CD4-positive, alpha-beta T cell (primary cell): ENCODE results near the gene TBX3. TPM values are rescaled to one million over a fixed set of nuclear protein-coding genes. Genes with fewer than 3 reads are reported as not detected.

Experiments used
- ATAC-seq: fragments of 200-7000 bp; cut with Tn5 transposase; one replicate; pipeline ENCODE4 v1.10.0; 2022; ENCODE audit warnings: mild to moderate bottlenecking; ENCODE audit not compliant: poor library complexity
- CTCF ChIA-PET: fragments of 350-600 bp; sonication (Branson Sonifier 250); formaldehyde crosslinking; loops from one replicate; lab custom pipeline; 2021; ENCODE audit warnings: antibody characterized with exemption, inconsistent platforms; lab: Charles Lee
- POLR2A ChIA-PET: fragments of 350-600 bp; sonication (Branson Sonifier 250); formaldehyde crosslinking; loops from one replicate; lab custom pipeline; 2021; ENCODE audit warnings: antibody characterized with exemption, inconsistent platforms; lab: Charles Lee
- DNase-seq, 14 experiments: peaks; one replicate each; pipeline ENCODE4 v3.0.0-alpha.2; 2013 to 2020; ENCODE audit warnings: mixed read lengths in 2 of 14
- H3K27ac ChIP-seq, 2 donors: one replicate each; pipeline versions ENCODE4 v1.5.1 to v1.7.0; 2013; ENCODE audit warnings: low read length in 2 of 2, low read depth in 1 of 2, mild to moderate bottlenecking in 1 of 2
- H3K27me3 ChIP-seq, 2 experiments: 1 replicate in 1 of 2; 2 replicates in 1 of 2; pipeline versions ENCODE4 v1.6.1 to v1.7.0; 2013; ENCODE audit warnings: low read length in 2 of 2, control low read depth in 1 of 2, mild to moderate bottlenecking in 1 of 2, moderate library complexity in 1 of 2; ENCODE audit not compliant: insufficient read depth in 2 of 2, control insufficient read depth in 1 of 2
- H3K36me3 ChIP-seq: one replicate; pipeline ENCODE4 v1.6.1; 2013; ENCODE audit warnings: low read length, control low read depth; ENCODE audit not compliant: insufficient read depth
- H3K4me1 ChIP-seq: one replicate; pipeline ENCODE4 v1.6.1; 2013; ENCODE audit warnings: low read length, control low read depth; ENCODE audit not compliant: insufficient read depth
- H3K4me3 ChIP-seq: one replicate; pipeline ENCODE4 v1.5.1; 2013; ENCODE audit warnings: mild to moderate bottlenecking, low read length, moderate library complexity
- H3K9me3 ChIP-seq, 2 experiments: 1 replicate in 1 of 2; 2 replicates in 1 of 2; pipeline versions ENCODE4 v1.6.1 to v1.7.0; 2013; ENCODE audit warnings: low read length in 2 of 2, mild to moderate bottlenecking in 2 of 2, control low read depth in 1 of 2, moderate library complexity in 1 of 2; ENCODE audit not compliant: control insufficient read depth in 1 of 2, insufficient read depth in 1 of 2
- H3K27ac Mint-ChIP-seq: one replicate; pipeline ENCODE4 v1.8.0; 2020; ENCODE audit warnings: mixed read lengths
- H3K27me3 Mint-ChIP-seq: one replicate; pipeline ENCODE4 v1.8.0; 2021; ENCODE audit warnings: mixed read lengths
- H3K36me3 Mint-ChIP-seq: one replicate; pipeline ENCODE4 v1.8.0; 2021; ENCODE audit warnings: low read depth, mixed read lengths
- H3K4me1 Mint-ChIP-seq: one replicate; pipeline ENCODE4 v1.8.0; 2021; ENCODE audit warnings: low read depth, mixed read lengths
- H3K4me3 Mint-ChIP-seq: one replicate; pipeline ENCODE4 v1.8.0; 2020; ENCODE audit warnings: mild to moderate bottlenecking, mixed read lengths
- H3K9me3 Mint-ChIP-seq: one replicate; pipeline ENCODE4 v1.8.0; 2020; ENCODE audit warnings: mixed read lengths
- intact Hi-C, 2 experiments: fragments of 100-400 bp; cut with DNase I in 1 of 2; cut with micrococcal nuclease in 1 of 2; formaldehyde crosslinking; loops; one replicate each; pipeline versions ENCODE4 v1.15.1 to v1.9.0; 2023 to 2025; cut with DNase I, micrococcal nuclease
- total RNA-seq, 174 experiments: library from RNA in 2 of 174; stranded (reverse) in 2 of 174; gene quantifications; one replicate each; pipeline ENCODE4 v1.2.3 and lab custom pipeline; 2021 to 2026
- TF ChIP-seq, protein P1 (sequence below): fragments of 200-600 bp; IDR thresholded peaks from one replicate; pipeline ENCODE4 v1.8.0; 2022; ENCODE audit warnings: antibody characterized with exemption, mild to moderate bottlenecking

The TBX3 gene
- total RNA-seq, 2 experiments from 2014 or later, result 0.08 TPM; not detected in 1

DNA sequence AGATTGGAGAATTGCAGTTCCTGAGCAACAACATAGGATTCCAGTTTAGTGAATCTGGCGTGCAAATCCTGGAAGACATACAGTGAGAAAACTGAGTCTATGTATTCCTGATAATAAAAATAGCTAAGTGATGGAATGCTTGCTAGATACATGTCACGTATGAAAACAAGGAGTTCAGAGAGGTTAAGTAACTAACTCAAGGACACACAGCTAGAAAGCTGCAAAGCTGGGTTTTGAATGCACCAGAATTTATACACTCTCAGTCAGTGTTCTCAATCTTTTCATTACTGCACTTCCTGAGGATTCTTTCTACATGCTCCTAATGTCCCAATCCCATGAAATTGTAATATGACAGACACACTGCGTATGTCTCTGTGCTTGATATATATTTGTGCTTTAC lies 35.3 kb downstream of the TBX3 start:
- no peak for ATAC-seq
- Histone ChIP-seq H3K27ac (no peak overlapping the region), H3K9me3 (no peaks in the 10 kb centered on the region), H3K27me3 (no peaks in the 10 kb centered on the region), H3K4me1 (no peaks in the 10 kb centered on the region), H3K4me3 (no peak overlapping the region), H3K36me3 (no peaks in the 10 kb centered on the region)
- Mint-ChIP-seq H3K4me3 (no peak overlapping the region), H3K9me3 (no peaks in the 10 kb centered on the region), H3K27ac (no peak overlapping the region), H3K4me1 (no peaks in the 10 kb centered on the region), H3K36me3 (no peaks in the 10 kb centered on the region), H3K27me3 (peaks cover 18% of the 10 kb centered on the region)
- no peak for DNase-seq
- intact Hi-C loops, result no loop called here
- ChIA-PET CTCF (no interaction called here), POLR2A (no interaction called here)
- TF ChIP-seq, protein P1, sequence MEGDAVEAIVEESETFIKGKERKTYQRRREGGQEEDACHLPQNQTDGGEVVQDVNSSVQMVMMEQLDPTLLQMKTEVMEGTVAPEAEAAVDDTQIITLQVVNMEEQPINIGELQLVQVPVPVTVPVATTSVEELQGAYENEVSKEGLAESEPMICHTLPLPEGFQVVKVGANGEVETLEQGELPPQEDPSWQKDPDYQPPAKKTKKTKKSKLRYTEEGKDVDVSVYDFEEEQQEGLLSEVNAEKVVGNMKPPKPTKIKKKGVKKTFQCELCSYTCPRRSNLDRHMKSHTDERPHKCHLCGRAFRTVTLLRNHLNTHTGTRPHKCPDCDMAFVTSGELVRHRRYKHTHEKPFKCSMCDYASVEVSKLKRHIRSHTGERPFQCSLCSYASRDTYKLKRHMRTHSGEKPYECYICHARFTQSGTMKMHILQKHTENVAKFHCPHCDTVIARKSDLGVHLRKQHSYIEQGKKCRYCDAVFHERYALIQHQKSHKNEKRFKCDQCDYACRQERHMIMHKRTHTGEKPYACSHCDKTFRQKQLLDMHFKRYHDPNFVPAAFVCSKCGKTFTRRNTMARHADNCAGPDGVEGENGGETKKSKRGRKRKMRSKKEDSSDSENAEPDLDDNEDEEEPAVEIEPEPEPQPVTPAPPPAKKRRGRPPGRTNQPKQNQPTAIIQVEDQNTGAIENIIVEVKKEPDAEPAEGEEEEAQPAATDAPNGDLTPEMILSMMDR, result no peak

DNA sequence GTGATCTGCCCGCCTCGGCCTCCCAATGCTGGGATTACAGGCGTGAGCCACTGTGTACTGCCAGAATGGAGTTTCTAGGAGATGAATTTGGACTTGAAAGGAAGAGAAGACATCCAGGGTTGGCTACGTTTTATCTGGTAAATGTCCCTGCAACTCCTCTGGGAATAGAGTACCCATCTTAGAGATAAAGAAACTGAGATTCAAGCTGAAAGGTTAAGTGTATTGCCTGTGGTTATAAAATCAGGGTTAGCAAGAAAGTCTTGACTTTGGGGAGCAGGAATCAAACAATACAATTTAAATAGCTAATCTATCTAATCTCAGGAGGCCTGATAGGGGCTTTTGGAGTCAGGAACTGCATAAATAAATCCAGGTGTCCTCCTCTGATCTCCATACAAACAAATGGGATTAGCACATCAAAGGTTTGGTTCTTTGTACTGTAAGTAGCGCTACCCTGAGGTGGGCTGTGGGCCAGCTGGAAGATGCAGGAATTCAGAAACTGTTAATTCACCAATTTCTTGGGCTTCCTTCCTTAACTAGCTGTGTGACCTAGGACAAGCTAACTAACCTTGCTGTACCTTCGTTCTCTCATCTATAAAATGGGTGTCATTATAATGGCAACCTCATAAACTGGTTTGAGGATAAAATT lies 45.1 kb downstream of the TBX3 start:
- H3K4me3 ChIP-seq, result no peak overlapping the region
- Mint-ChIP-seq H3K36me3 (no peaks in the 10 kb centered on the region), H3K4me1 (no peaks in the 10 kb centered on the region), H3K27ac (no peak overlapping the region), H3K27me3 (peaks cover 11% of the 10 kb centered on the region), H3K9me3 (no peaks in the 10 kb centered on the region), H3K4me3 (no peak overlapping the region)
- TF ChIP-seq, protein P1, result no peak
- H3K4me1 ChIP-seq, result no peaks in the 10 kb centered on the region
- ChIA-PET POLR2A (no interaction called here), CTCF (no interaction called here)
- no peaks in the 10 kb centered on the region for H3K27me3 ChIP-seq
- DNase-seq, result no peak
- intact Hi-C loops, result no loop called here
- ATAC-seq, result no peak
- H3K9me3 ChIP-seq, result no peaks in the 10 kb centered on the region
- H3K36me3 ChIP-seq, result no peaks in the 10 kb centered on the region
- H3K27ac ChIP-seq, result no peak overlapping the region

DNA sequence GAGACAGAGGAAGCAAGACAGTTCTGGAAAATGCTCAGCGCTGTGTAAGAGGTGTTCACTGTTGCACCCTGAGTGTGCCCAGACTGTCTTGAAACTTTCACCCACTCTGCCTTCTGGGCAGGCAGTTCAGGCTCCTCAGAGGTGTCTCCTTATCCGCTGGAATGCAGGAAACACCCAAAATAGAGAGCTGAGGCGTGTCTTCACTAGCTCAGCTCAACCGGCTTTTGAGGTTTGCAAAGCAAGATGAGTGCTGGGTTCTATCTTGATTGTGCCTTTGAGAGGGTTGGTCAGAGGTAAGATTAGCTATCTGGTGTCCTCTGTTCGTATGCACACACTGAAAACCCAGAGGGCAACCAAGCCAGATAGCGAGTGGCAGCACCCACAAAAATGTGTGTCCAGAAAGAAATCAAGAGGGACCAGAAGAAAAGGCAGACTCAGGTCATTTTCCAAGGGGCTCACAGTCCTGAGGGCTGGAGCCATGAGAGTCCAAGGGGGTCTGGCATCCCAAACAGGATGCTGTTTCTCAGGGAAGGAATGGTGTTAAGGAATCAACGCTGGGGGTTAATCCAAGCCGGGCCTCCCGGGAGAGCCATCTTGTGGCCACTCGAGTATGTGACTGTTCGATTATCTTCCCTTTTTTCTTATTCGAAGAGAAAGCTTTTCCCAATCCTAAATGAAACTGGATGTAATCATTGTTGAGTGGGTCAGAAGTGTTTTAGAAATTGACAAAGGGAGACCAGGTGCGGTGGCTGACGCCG lies 47.1 kb downstream of the TBX3 start:
- Histone ChIP-seq H3K9me3 (no peaks in the 10 kb centered on the region), H3K27me3 (no peaks in the 10 kb centered on the region), H3K36me3 (no peaks in the 10 kb centered on the region), H3K4me3 (no peak overlapping the region), H3K4me1 (no peaks in the 10 kb centered on the region), H3K27ac (no peak overlapping the region)
- TF ChIP-seq, protein P1, result no peak
- ChIA-PET POLR2A (no interaction called here), CTCF (interaction anchor here (1.8 kb wide), 1 partner anchor 10 kb away, joined by 5 read pairs; no protein-coding TSS in a partner anchor)
- ATAC-seq (no peak), DNase-seq (no peak)
- Mint-ChIP-seq H3K27ac (no peak overlapping the region), H3K36me3 (no peaks in the 10 kb centered on the region), H3K4me1 (no peaks in the 10 kb centered on the region), H3K9me3 (no peaks in the 10 kb centered on the region), H3K27me3 (peaks cover 9% of the 10 kb centered on the region), H3K4me3 (no peak overlapping the region)
- intact Hi-C loops, result no loop called here
